Frontal cortex (tissue), 4 donors: Measurements from ENCODE around the gene WDR5. TPM values are rescaled to one million over a fixed set of nuclear protein-coding genes. Genes with fewer than 3 reads are reported as not detected.
A peak's percentile ranks its signal among the peaks of the same experiment; 100 is the strongest.

Experiments
- DNase-seq, 2 donors: peaks; one replicate each; pipeline ENCODE4 v3.0.0; 2012; ENCODE audit warnings: low spot score in 2 of 2
- FAIRE-seq: peaks from 2 replicates; lab custom pipeline; 2012; peaks lifted over from hg19 to GRCh38; lab: Jason Lieb, UNC
- total RNA-seq: library from RNA; depleted of rRNA; stranded (reverse); fragments of >200 nt; gene quantifications from one replicate; pipeline ENCODE4 v1.2.3, GENCODE V29; 2014
- donor health status: control.
- donor health status: control.
- donor health status: control.

WDR5 gene
- total RNA-seq, 1 donor from 2014 or later = 24.5 TPM

DNA sequence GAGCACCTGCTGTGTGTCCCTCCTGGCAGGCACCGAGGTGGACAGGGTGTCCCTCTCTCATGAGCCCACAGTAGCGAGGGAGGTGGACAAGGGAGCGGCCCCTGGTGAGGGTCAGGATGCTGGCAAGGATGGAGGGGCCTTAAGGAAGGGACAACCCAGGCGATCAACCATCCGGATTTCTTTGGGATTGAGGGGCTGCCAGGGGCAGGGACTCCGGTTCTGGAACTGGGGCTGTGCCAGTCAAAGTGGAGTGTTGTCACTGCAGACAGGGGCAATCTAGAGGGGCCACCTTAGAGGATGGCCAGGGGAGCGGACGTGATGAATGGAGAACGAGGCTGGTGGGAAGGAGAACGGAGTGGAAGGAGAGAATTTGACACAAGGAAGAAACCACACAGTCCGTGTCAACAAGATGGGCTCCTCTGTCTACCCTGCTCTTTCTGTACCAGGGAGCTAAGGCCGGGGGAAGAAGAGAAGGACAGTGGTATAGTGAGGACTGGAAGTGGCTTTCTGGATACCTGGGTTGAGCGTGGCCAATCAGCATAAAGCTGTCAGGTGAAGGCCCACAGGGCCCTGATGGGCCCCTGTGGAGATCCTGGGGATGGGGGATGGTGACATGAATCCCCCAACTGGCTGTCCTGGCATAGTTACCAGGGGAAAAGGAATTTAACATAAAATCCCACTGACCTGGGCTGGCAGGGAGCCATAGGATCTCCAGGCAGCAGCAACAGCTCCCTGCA is 4.2 kb upstream of the WDR5 start:
- DNase-seq = no peak
- FAIRE-seq = no peak

GRCh38 chr9:134132208-134132870 is 3.5 kb upstream of the WDR5 start:
- FAIRE-seq (no peak), DNase-seq (no peak)

DNA sequence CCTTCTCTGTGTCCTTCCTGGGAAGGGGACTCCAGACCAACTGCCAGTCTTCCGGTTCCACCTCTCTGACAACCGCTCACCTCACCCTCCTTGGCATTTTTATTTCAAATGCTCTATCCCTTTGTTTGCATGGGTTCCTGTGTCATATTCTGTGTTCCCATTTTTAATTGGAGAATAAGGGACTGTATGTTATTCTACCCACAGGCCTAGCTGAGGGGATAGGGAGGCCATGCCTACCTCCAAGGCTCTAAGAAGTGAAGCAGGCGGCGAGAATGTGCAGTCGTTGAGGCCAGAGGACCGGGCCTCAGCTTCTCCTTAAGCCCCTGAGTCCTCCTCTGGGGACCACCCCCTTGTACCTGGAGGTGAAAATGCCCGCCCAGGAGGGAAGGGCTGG is 936 bp upstream of the WDR5 start:
- no peak for FAIRE-seq
- no peak for DNase-seq

GRCh38 chr9:134136118-134136995 is 475 bp downstream of the WDR5 start:
- FAIRE-seq = no peak
- peak in 1 of 2 donors; percentile 54 for DNase-seq

- no peak for FAIRE-seq
These were observed 1.1 kb downstream of the WDR5 start for GRCh38 chr9:134136996-134137299.

DNA sequence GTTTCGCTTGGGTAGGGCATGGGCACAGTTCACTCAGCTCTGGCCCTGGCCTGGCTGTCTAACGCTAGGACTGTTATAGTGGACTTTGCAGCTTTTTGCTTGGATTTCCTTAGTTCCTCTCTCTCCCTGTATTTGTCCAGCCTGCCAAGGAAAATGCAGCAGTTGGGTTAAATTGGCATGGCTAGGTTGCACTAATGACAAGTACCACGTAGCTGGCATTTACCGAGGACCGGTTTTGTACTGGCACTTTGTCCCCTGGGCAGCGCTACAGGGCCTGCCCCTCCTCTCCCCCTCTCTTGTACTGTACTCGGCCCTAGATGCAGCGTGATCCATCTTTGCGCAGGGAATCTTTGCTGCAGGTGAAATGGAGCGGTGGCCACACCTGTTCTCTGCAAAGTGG is 2.4 kb downstream of the WDR5 start:
- DNase-seq (no peak), FAIRE-seq (no peak)

More at GRCh38 chr9:134136996-134137299, 1.1 kb downstream of the WDR5 start:
- no peak for DNase-seq

GRCh38 chr9:134139081-134139480 is 3.2 kb downstream of the WDR5 start:
- DNase-seq (peak in 1 of 2 donors; percentile 43), FAIRE-seq (no peak)

- FAIRE-seq (no peak), DNase-seq (no peak)
These were observed 6.0 kb downstream of the WDR5 start for GRCh38 chr9:134141906-134142305.

DNA sequence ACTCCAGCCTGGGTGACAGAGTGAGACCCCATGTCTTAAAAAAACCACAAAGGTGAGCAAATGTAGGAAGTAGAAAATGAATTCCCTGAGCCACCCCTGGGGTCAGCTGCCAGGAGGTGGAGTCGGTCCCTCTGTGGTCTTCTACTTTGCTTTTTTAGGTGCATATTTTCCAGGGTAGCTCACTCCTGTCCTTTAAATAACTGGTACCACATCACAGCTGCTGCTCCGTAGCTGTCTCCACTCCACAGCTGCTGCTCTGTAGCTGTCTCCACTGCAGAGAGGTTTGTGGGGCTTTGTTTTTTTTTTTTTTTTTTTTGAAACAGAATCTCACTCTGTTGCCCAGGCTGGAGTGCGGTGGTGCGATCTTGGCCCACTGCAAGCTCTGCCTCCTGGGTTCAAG is 8.9 kb downstream of the WDR5 start:
- FAIRE-seq (no peak), DNase-seq (no peak)

GRCh38 chr9:134145262-134145661 is 9.4 kb downstream of the WDR5 start:
- FAIRE-seq = no peak
- no peak for DNase-seq

- FAIRE-seq (no peak), DNase-seq (no peak)
These were observed 11.1 kb downstream of the WDR5 start for GRCh38 chr9:134146774-134147493.

GRCh38 chr9:134149380-134149779 is 13.5 kb downstream of the WDR5 start:
- no peak for FAIRE-seq

DNA sequence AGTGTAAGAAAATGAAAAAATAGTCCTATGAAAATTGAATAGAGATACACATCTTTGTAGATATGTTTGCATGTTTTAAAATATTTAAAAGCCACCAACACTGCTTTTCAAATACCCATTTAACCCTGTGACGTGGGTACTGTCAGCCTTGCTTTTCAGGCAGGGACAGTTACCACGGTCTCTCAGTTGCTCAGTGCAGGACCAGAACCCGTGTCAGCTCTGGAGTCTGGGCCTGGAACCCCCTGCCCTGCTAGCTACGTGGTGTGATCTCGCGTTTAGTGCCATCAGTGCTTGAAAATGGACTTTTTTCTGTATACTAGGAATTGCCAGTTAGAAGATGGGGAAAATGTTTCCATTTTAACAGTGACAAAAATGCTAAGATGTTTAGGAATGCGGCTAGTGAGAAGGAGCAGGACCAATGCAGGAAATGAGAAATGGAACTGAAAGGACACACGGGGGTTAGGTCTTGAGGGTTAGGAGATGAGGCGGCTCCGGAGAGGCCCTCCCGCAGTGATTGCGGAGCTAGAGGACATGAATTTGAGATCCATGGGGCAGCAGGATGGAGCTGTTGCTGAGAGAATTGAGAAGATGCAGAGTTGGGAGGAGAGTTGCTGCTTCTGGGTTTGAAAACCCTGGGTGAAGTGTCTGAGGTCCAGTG is 14.8 kb downstream of the WDR5 start:
- FAIRE-seq = no peak
- DNase-seq = no peak

More at GRCh38 chr9:134149380-134149779, 13.5 kb downstream of the WDR5 start:
- no peak for DNase-seq

DNA sequence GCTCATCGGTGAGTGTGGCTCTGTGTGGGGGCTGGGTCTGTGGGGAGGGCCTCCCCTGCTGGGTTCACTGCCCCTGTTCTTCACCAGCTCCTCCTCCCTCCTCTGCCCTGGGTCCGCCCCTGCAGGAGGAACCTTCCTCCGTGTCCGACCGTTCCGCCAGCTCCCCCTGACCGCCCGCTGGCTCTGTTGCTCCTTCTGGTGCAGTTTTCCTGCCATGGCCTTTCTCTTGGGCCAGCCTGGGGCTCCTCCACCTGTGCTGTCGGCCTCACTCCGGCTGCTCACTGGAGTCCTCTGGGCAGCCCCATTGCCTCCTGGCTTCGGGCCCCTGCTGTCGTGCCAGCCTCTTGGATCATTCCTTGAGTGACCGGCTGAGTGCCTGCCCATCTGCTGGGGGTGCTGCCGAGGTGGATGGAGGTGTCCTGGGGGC is 16.2 kb downstream of the WDR5 start:
- DNase-seq (no peak), FAIRE-seq (no peak)

GRCh38 chr9:134152488-134152887 is 16.6 kb downstream of the WDR5 start:
- DNase-seq (no peak), FAIRE-seq (no peak)

DNA sequence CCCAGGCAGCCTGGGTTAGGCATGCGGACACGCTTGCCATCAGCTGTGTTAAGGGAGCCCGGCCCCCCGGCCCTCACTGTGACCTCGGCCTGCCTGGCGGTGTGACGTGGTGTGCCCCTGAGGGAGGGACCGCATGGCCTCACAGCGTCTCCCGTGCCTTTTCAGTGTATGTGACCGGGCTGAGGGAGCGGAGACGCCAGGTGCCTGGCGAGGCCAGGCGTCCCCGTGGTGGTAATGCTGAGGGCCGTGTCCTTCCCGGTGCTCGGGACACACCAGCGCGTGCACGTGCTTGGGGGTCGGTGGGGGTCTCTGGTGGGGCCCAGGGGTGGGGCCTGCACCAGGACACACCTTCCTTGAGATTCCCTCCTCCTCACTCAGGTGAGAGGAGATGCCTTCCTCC is 17.6 kb downstream of the WDR5 start:
- DNase-seq = no peak
- FAIRE-seq = no peak

DNA sequence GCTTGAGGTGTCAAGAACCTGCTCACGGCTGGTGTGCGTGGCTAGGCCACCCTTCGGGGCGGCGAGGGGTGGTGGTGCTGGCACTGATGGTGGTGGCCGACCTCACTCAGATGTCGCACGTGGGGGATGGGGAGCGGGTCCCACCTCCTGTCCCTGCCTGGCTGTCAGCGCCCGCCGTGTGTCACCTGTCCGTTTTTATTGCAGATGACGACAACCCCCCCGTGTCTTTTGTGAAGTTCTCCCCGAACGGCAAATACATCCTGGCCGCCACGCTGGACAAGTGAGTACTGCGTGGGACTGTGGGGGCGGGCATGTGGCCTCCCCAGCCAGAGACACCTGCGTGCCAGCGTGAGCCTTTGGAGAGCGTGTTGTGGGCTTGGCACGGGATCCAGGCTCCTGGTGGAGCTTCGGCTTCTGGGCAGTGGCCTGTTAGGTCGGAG is 18.4 kb downstream of the WDR5 start:
- FAIRE-seq = no peak
- no peak for DNase-seq

GRCh38 chr9:134155812-134156377 is 20.0 kb downstream of the WDR5 start:
- no peak for DNase-seq
- FAIRE-seq = no peak
